ENCODE results near the gene ABCC10.
"Not testable (repeated sequence)": the region's sequence is repeated elsewhere in the genome, so short reads cannot be mapped to it uniquely, and the experiment has no call there.

The ABCC10 gene, protein sequence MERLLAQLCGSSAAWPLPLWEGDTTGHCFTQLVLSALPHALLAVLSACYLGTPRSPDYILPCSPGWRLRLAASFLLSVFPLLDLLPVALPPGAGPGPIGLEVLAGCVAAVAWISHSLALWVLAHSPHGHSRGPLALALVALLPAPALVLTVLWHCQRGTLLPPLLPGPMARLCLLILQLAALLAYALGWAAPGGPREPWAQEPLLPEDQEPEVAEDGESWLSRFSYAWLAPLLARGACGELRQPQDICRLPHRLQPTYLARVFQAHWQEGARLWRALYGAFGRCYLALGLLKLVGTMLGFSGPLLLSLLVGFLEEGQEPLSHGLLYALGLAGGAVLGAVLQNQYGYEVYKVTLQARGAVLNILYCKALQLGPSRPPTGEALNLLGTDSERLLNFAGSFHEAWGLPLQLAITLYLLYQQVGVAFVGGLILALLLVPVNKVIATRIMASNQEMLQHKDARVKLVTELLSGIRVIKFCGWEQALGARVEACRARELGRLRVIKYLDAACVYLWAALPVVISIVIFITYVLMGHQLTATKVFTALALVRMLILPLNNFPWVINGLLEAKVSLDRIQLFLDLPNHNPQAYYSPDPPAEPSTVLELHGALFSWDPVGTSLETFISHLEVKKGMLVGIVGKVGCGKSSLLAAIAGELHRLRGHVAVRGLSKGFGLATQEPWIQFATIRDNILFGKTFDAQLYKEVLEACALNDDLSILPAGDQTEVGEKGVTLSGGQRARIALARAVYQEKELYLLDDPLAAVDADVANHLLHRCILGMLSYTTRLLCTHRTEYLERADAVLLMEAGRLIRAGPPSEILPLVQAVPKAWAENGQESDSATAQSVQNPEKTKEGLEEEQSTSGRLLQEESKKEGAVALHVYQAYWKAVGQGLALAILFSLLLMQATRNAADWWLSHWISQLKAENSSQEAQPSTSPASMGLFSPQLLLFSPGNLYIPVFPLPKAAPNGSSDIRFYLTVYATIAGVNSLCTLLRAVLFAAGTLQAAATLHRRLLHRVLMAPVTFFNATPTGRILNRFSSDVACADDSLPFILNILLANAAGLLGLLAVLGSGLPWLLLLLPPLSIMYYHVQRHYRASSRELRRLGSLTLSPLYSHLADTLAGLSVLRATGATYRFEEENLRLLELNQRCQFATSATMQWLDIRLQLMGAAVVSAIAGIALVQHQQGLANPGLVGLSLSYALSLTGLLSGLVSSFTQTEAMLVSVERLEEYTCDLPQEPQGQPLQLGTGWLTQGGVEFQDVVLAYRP (N-terminal part only)

DNA sequence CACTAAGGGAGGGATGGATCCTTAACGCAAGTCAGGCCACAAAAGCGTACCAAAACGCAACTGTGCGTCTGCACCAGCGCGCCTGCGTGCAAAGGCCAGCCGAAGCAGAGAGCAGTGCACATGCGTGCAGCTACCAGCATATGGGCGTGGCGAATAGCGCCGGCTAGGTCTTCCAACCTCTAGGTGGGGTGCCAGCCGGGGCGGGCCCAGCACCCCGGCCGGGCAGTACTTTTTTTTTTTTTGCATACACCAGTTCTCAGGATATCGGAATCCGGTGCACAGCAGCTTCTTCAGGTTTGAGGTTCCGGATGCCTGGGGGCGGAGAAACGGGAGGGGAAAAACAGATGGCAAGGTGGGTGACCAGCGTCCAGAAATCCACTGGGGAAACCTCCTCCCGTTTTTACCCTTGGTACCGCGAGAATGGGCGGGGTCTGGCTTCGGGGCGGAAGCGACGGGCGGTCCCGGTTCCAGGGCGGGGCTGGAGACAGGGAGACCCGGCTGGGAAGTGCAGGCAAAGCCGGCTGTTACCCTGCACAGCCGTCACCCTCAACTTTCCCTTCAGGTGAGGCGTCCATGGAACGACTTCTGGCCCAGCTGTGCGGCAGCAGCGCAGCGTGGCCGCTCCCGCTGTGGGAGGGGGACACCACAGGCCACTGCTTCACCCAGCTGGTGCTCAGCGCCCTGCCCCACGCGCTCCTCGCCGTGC lies at the start of gene ABCC10:
ABCC10 (plus strand) TSS at position 136 of the 706 bp plus-strand sequence; CDS start at position 574, 438 bp downstream.
- DNase-seq (ENCODE audit: low read depth): peak; percentile 97

DNA sequence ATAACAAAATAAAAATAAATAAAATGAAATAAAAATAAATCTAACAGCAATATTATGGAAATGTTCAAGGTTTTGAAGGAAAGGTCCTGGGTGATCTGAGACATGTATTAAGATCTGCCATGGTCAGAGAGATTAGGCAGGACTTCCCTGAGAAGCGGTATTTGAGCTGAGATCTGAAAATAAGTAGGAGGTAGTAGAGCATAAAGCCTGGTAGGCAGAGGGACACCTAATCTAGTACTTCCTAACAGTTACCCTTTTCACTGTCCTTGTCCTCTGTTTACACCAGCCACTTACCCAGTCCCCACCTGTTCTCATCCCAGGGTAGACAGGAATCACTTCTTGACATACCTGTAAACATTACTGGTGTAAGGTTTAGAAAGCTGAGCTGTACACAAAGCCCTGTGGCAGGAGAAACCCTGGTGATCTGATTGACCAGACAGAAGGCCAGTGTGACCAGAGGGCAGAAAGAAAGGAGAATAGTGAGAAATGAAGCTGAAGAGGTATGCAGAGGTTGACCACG lies 49.6 kb upstream of the ABCC10 start:
- no peak for DNase-seq (ENCODE audit: low read depth)

- no peak for DNase-seq (ENCODE audit: low read depth)
Measured at GRCh38 chr6:43378631-43379030, 48.7 kb upstream of the ABCC10 start.

GRCh38 chr6:43380858-43381257 lies 46.5 kb upstream of the ABCC10 start:
- DNase-seq (ENCODE audit: low read depth): not testable (repeated sequence)

DNA sequence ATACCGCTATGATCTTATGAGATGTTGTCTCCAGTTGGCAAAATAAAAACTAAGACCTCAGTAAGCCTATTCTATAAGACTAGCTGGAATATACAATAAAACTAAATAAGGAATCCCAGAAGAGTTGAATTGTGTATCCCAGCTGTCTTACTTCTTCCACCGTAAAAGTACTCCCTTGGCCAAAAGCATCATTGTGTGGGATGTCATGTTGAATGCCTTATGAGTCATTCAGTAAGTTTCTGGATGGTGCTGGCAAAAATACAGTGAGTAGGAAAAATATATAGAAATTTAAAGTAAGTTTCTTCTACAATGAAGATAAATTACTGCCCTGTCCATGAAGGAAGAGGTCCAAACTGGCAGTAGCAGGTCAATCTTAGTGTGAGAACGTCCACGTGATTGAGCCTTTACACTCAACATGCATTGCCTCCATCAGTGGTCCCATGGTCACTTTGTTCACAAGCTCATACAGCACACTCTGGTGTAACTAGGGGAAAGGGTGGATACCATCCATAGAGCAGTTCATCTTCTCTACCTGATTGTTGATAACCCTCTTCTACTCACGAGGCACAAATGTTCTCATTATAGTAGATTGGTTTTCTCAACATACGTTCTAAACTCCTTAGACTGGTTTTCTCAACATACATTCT lies 44.2 kb upstream of the ABCC10 start:
- DNase-seq (ENCODE audit: low read depth): peak; percentile 31

GRCh38 chr6:43386492-43386891 lies 40.8 kb upstream of the ABCC10 start:
- DNase-seq (ENCODE audit: low read depth): no peak

GRCh38 chr6:43389730-43390295 lies 37.5 kb upstream of the ABCC10 start:
- DNase-seq (ENCODE audit: low read depth): no peak

DNA sequence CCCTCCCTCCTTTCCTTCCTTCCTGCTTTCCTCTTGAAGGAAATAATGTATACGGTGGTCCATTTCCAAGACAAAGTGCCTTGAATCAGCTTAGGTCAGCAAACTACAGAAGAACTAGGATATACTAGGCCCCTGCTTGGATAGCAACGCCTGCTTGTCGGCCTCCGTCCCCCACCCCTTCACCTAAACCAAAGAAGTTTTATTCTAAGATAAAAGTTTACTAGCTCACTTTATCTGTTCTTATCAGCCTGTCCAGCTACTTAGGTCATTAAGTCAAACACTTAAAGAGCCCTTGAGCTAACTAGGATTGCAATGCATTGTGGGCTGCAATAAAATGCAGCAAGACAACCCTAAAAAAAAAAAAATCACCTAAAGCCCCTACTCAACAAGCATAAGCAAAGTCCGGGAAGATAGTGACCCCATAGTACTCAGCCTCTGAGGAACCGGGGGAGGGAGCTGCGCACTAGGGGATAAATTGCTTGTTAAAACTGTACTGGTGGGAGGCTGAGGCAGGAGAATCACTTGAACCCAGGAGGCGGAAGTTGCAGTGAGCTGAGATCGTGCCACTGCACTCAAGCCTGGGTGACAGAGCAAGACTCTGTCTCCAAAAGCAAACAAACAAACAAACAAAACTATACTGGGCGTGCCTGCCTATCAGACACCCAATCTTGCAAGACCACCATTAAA lies 36.4 kb upstream of the ABCC10 start:
- DNase-seq (ENCODE audit: low read depth): not testable (repeated sequence)

GRCh38 chr6:43391440-43392031 lies 35.8 kb upstream of the ABCC10 start:
- no peak for DNase-seq (ENCODE audit: low read depth)

DNA sequence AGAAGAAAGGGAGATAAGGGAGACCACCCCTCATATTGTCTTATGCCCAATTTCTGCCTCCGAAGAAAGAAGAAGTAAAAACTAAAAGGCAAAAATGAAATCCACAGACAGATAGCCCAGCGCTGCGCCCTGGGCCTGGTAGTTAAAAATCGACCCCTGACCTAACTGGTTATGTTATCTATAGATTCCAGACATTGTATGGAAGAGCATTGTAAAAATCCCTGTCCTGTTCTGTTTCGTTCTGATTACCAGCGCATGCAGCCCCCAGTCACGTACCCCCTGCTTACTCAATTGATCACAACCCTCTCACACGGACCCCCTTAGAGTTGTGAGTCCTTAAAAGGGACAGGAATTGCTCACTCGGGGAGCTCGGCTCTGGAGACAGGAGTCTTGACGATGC lies 34.2 kb upstream of the ABCC10 start:
- DNase-seq (ENCODE audit: low read depth): not testable (repeated sequence)

GRCh38 chr6:43393602-43394001 lies 33.7 kb upstream of the ABCC10 start:
- DNase-seq (ENCODE audit: low read depth): peak; percentile 8

- no peak for DNase-seq (ENCODE audit: low read depth)
Measured at GRCh38 chr6:43394982-43395381, 32.4 kb upstream of the ABCC10 start.

- no peak for DNase-seq (ENCODE audit: low read depth)
Measured at GRCh38 chr6:43395776-43396175, 31.6 kb upstream of the ABCC10 start.

DNA sequence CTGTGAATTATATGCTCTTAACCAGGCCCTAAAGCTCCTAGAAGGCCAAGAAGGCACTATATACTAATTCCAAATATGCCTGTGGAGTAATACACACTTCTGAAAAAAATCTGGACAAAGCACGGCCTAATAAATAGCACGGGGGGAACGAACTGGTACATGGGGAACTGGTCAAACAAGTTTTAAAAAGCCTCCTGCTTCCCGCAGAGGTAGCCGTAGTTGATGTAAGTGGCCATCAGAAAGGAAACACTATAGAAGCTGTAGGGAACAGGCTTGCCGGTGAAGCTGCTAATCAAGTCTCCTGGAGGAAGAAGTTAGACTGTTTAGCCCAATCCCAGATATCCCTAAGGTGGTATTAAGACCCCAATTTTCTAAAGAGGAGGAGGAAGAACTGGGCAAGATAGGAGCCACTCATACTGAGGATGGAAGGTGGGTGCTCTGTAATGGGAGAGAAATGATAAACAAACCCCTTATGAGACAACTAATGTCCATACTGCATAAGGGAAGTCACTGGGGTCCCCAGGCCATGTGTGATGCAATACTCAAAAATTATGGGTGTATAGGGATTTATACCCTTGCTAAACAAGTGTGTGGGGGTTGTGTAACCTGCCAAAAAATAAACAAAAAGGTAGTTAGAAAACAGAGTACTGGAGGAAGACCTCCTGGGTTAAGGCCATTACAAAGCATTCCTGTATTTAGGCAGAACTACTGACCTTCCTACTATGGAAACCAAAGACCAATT lies 30.8 kb upstream of the ABCC10 start:
- DNase-seq (ENCODE audit: low read depth): no peak

GRCh38 chr6:43399932-43400487 lies 27.3 kb upstream of the ABCC10 start:
- peak; percentile 27 for DNase-seq (ENCODE audit: low read depth)

GRCh38 chr6:43401730-43402129 lies 25.6 kb upstream of the ABCC10 start:
- DNase-seq (ENCODE audit: low read depth): no peak

DNA sequence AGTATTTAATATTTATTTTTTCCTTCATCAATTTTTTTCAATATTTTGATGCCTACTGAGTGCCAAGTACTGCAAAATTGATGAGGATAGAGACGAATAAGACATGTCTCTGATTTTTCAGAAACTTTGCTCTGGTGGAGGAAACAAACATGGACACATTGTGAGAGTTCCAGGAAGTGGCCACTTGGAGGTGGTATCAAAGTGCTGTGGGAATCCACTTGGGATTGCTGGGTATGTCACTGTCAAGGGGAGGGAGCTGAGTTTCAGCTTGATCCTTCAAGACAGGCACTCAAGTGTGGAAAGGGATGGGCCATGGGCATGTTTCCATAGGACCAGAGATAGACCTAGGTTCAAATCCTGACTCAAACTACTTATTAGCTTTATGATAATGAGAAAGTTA lies 24.5 kb upstream of the ABCC10 start:
- no peak for DNase-seq (ENCODE audit: low read depth)

DNA sequence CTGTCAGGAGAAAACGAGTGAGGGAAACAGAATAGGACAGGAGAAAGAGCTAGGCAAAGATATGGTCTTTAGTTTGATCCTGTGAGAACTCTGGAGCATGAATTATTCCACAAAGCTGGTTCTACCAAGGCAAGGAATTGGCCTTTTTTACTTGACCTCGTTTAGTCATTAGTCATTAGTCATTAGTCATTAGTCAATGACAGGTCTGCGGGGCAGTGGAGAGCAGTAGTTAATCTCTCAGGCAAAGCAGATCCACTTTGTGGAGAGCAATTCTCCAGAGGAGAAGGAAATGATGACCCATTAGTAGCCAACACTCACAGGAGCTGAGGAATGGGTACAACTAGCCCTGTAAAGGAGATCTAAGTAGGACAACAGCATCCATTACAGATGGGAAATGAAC lies 22.0 kb upstream of the ABCC10 start:
- peak; percentile 72 for DNase-seq (ENCODE audit: low read depth)
